ENCODE measurements around the gene FAM20C.

Gene FAM20C

DNA sequence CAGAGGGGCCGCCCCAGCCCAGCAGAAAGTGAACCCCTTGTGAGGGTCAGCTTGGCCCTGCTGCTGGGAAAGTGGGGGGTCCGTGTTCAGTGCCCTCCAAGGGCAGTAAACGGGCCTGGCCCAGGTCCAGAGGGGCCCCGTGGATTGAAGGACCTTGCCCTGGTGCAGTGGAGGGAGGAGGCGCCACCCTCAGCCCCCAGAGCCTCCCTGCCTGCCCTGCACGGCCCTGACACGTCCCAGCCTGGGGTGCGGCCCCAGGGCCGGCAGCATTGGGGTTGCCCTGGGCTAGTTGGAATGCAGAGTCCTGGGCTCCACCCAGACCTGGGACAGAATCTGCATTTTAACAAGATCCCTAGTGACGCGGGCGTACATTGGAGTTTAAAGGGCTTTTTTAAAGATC is 54.8 kb downstream of the FAM20C start:
- Mint-ChIP-seq H3K4me3 (no peak overlapping the region), H3K36me3 (no peaks in the 10 kb centered on the region), H3K27me3 (peaks cover 3% of the 10 kb centered on the region), H3K4me1 (no peaks in the 10 kb centered on the region), H3K9me3 (no peaks in the 10 kb centered on the region), H3K27ac (no peak overlapping the region)
- no peak for ATAC-seq (ENCODE audit: low read depth)
- no peak for DNase-seq (ENCODE audit: low spot score in 2 of 2)

DNA sequence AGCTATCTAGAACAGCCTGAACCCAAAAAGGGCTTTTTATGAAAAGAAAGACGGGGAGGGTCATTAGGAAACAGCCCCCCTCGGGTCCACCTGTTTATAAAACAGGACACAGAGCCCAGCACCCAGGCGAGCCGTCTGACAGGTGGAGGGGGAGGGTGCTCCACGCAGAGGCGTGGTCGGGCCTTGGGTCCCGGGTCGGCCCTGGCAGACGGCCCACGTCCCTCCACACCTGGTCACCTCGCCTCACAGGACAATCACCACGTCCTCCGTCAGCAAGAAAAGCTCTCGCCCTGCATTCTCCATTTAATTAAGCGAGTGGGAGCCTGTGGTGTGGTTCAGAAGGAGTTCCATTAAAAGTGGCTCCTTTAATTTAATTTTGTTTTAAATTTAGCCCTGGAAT is 55.3 kb downstream of the FAM20C start:
- Mint-ChIP-seq H3K36me3 (no peaks in the 10 kb centered on the region), H3K9me3 (no peaks in the 10 kb centered on the region), H3K4me1 (no peaks in the 10 kb centered on the region), H3K27ac (no peak overlapping the region), H3K27me3 (peaks cover 3% of the 10 kb centered on the region), H3K4me3 (no peak overlapping the region)
- ATAC-seq (ENCODE audit: low read depth) (no peak), DNase-seq (ENCODE audit: low spot score in 2 of 2) (no peak)

DNA sequence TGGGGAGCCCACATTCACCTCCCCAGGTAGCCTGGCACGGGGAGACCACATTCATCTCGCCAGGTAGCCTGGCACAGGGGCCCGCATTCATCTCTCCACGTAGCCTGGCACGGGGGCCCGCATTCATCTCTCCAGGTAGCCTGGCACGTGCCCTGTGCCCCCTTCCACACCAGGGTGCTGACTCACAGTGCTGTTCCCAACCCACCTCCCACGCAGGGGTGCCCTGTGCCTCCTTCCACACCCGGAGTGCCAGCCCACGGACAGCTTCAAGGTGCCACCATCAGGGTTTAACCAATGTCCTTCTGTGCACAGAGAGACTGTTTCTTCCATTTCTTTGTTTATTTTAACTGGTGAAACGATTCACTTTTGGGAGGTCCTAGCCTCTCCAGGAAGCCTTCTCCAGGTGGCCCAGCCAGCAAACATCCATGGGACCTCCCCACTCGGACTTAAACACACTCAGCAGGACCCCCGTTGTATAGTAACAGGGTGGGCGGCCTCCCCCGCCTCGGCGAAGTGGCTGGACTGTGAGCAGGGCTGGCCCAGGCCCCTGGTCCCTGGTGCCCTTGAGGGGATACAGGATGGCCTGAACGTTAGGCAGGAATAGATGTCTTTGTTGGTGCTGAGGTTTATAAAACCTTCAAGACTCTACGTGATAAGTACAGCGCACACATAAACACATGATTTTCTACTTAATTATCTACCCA is 56.5 kb downstream of the FAM20C start:
- Mint-ChIP-seq H3K4me1 (no peaks in the 10 kb centered on the region), H3K27me3 (peaks cover 3% of the 10 kb centered on the region), H3K9me3 (no peaks in the 10 kb centered on the region), H3K36me3 (no peaks in the 10 kb centered on the region), H3K4me3 (no peak overlapping the region), H3K27ac (no peak overlapping the region)
- DNase-seq (ENCODE audit: low spot score in 2 of 2) (no peak), ATAC-seq (ENCODE audit: low read depth) (no peak)

DNA sequence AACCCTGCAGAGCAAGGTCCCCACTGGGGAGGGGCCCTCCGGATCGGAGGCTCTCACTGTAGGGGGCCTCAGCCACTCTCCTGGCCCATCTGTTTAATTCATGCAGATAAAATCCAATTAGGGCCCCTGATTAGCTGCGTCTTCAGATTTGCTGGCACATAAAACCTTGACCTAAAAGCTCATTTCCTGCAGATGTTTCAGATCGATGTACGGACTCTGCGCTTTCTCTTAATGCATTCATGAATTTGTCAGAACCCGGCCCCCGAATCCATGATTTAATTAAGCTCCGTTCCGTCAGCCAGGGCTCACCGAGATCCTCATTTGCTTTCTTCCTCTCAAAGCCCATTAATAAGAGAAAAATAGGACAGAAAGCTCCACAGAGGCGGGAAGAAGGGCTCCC is 57.6 kb downstream of the FAM20C start:
- DNase-seq (ENCODE audit: low spot score in 2 of 2) (no peak), ATAC-seq (ENCODE audit: low read depth) (no peak)
- H3K27ac Mint-ChIP-seq = no peak overlapping the region
- H3K9me3 Mint-ChIP-seq = no peaks in the 10 kb centered on the region
- H3K36me3 Mint-ChIP-seq = no peaks in the 10 kb centered on the region
- H3K4me3 Mint-ChIP-seq = no peak overlapping the region
- H3K27me3 Mint-ChIP-seq = peaks cover 3% of the 10 kb centered on the region
- no peaks in the 10 kb centered on the region for H3K4me1 Mint-ChIP-seq

DNA sequence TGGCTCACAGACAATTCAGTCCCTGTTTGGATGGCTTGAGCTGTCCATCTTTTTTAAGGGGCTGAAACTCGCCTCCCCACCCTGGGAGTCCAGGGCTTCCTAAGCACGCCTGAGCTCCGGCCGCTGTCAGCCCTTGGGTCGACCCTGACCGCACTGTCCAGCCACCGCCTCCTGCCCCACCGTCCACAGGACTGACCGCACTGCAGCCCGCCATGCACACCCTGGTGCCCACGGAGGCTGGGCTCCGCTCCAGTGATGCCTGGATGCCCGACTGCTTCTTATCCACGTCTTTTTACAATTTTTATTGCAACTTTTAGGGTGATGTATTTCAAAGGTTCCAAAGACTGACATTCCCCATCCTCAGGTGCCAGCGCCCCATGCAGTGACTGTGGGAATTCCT is 58.2 kb downstream of the FAM20C start:
- peaks cover 3% of the 10 kb centered on the region for H3K27me3 Mint-ChIP-seq
- H3K4me1 Mint-ChIP-seq = no peaks in the 10 kb centered on the region
- DNase-seq (ENCODE audit: low spot score in 2 of 2) (no peak), ATAC-seq (ENCODE audit: low read depth) (no peak)
- no peak overlapping the region for H3K27ac Mint-ChIP-seq
- no peak overlapping the region for H3K4me3 Mint-ChIP-seq
- H3K9me3 Mint-ChIP-seq = no peaks in the 10 kb centered on the region
- H3K36me3 Mint-ChIP-seq = no peaks in the 10 kb centered on the region

DNA sequence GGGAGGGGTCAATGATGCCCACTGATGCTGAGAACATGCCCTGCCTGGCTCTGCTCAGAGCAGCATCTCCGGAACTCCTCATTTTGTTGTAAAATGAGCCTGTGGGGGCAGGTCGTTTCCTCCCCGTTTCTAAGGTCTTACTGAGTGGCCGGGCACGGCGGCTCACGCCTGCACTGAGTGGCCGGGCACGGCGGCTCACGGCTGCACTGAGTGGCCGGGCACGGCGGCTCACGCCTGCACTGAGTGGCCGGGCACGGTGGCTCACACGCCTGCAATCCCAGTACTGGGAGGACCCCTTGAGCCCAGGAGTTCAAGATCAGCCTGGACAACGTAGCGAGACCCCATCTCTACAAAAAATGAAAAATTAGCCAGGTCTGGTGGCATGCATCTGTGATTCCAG is 58.6 kb downstream of the FAM20C start:
- Mint-ChIP-seq H3K4me1 (no peaks in the 10 kb centered on the region), H3K4me3 (no peak overlapping the region), H3K27me3 (peaks cover 3% of the 10 kb centered on the region), H3K9me3 (no peaks in the 10 kb centered on the region), H3K36me3 (no peaks in the 10 kb centered on the region), H3K27ac (no peak overlapping the region)
- no peak for DNase-seq (ENCODE audit: low spot score in 2 of 2)
- ATAC-seq (ENCODE audit: low read depth) = no peak

DNA sequence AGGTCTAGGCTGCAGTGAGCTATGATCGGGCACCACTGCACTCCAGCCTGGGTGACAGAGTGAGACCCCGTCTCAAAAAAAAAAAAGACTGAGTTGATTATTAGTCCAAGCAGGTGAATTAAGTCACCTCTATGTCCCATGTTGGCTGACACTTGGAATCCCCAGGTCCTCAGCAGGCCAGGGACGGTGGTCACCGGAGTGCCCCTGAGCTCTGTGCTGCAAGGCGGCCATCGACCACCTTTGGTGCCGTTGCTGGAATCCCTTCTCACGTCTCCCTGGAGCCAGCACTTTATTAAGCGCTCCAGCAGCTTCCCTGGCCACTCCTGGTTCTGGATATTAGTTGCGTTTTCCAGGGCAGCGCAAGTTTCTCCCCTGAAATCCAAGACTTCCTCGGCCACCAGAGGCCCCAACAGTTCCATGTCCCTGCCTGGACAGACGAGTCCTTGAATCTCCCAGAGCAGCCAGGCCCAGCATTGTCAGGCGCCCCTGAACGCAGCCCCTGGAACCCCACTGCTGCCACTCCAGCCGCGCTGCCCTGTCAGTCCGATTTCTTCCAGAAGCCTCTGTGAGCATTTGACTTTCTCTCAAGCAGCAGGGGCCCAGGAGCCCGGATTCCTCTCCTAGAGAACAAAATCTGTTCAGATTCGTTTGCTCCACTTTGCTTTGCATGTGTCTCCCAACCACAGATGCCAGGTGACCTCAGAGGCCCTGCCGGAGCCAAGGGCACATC is 59.2 kb downstream of the FAM20C start:
- no peaks in the 10 kb centered on the region for H3K4me1 Mint-ChIP-seq
- ATAC-seq (ENCODE audit: low read depth) (no peak), DNase-seq (ENCODE audit: low spot score in 2 of 2) (no peak)
- peaks cover 1% of the 10 kb centered on the region for H3K27me3 Mint-ChIP-seq
- no peak overlapping the region for H3K4me3 Mint-ChIP-seq
- no peaks in the 10 kb centered on the region for H3K36me3 Mint-ChIP-seq
- no peak overlapping the region for H3K27ac Mint-ChIP-seq
- H3K9me3 Mint-ChIP-seq = no peaks in the 10 kb centered on the region

DNA sequence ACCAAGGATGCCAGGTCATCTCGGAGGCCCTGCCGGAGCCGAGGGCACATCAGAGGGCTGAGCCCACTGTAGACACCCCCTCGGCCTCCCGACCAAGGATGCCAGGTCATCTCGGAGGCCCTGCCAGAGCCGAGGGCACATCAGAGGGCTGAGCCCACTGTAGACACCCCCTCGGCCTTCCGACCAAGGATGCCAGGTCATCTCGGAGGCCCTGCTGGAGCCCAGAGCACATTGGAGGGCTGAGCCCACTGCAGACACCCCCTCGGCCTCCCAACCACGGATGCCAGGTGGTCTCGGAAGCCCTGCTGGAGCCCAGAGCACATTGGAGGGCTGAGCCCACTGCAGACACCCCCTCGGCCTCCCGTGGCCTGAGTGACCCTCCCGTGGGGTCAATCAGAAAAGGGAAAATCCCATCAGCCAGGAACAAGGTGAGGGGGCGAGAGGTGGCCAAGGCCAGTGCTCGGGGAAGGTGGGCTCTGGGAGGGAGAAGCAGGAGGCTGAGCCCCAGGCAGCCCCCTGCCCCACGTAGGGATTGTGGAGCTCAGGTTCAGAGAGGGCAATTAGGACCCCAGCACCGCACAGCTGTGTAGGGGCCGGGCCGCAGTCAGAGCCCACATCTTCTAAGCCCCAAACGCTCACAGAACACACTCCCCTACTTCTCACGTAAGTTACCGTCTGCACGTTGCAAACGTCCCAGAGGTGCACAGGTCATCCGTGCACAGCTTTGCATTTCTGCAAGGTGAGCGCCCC is 60.0 kb downstream of the FAM20C start:
- Mint-ChIP-seq H3K27me3 (no peaks in the 10 kb centered on the region), H3K4me1 (no peaks in the 10 kb centered on the region), H3K27ac (no peak overlapping the region), H3K9me3 (no peaks in the 10 kb centered on the region), H3K36me3 (no peaks in the 10 kb centered on the region), H3K4me3 (no peak overlapping the region)
- ATAC-seq (ENCODE audit: low read depth) (no peak), DNase-seq (ENCODE audit: low spot score in 2 of 2) (no peak)

DNA sequence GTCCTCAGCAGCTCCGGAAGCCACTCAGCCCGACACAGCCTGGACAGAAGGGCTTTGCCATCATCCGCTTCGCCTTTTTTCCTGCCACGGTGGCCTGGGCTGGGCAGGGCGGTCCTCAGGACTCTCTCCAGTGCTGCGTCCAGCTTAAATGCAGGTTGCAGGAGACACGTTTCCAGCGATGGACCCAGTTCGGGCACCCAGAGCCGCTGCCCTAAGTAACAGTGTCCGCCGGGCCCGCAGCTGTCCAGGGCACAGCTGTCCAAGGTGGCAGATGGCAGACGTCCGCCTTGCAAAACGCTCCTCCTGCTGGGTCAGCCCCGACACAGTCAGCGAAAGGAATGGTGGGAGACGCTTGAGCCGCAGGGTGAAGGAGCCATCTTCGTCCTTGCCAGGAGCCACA is 60.6 kb downstream of the FAM20C start:
- ATAC-seq (ENCODE audit: low read depth) = no peak
- DNase-seq (ENCODE audit: low spot score in 2 of 2) = no peak
- Mint-ChIP-seq H3K36me3 (no peaks in the 10 kb centered on the region), H3K9me3 (no peaks in the 10 kb centered on the region), H3K4me1 (no peaks in the 10 kb centered on the region), H3K4me3 (no peak overlapping the region), H3K27ac (no peak overlapping the region), H3K27me3 (no peaks in the 10 kb centered on the region)

DNA sequence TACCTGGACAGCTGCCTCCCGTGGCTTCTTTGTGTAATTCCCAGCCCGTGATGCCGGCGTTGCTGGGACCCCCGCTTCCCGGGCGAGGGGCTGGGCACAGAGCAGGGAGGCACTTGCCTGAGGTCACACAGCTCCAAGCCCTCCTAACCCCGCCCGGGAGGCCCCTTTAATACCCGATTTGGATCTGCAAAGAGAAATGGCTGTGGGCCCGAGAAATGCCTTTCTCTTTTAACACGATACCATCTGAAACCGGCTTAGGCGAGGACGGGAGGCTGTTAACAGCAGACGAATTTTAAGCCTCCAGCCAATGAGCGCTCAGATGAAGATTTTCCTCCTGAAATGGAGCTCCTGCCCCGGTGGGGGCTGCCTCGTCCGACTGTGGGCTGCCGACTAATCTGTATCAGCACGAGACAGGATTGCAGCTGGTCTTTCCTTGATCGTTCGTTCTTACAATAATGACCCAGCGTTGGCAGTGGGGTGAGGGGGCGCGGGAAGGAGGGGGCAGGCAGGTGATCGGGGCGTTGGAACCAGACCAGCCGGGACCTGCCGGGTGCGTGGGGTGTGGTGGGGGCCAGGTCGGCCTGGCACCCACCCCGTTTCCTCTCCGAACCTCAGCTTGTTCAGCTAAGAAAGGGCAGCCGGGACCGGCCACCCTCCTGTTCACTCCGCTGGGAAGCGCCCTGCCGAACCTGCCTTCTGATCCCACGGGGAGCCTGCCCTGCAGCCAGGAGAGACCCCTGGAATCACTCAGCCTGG is 61.4 kb downstream of the FAM20C start:
- DNase-seq (ENCODE audit: low spot score in 2 of 2) = no peak
- Mint-ChIP-seq H3K4me3 (no peak overlapping the region), H3K36me3 (no peaks in the 10 kb centered on the region), H3K27me3 (no peaks in the 10 kb centered on the region), H3K27ac (no peak overlapping the region), H3K9me3 (no peaks in the 10 kb centered on the region), H3K4me1 (no peaks in the 10 kb centered on the region)
- ATAC-seq (ENCODE audit: low read depth) = no peak

DNA sequence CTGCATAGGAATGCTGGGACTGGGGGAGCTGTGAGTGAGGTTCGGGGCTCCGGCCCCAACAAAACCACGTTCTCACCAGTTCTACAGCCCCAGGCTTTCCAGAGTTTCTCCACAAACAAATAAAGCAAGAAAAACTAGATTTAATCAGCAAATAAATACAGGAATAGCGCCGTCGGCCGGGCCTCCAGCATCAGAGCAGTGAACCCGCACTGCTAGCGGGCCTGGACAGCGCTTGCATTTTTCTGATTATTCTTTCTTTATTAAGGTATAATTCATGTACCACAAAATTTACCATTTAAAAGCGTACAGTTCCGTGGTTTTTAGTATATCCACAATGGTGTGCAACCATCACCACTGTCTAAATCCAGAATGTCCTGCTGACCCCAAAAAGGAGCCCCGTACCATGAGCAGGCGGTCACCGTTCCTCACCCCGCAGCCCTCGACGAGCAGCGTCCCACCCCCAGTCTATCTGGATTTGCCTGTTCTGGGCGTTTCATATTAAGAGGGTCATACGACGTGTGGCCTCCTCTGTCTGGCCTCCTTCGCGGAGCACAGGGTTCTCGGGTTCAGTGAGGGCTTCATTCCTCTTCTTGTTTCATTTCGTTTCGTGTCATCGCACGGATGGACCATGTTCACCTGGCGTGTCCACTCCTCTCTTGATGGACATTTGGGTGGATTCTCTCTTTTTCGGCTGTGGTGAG is 62.1 kb downstream of the FAM20C start:
- peaks cover 3% of the 10 kb centered on the region for H3K27me3 Mint-ChIP-seq
- no peak for DNase-seq (ENCODE audit: low spot score in 2 of 2)
- no peak for ATAC-seq (ENCODE audit: low read depth)
- H3K4me1 Mint-ChIP-seq = peaks cover 3% of the 10 kb centered on the region
- no peaks in the 10 kb centered on the region for H3K36me3 Mint-ChIP-seq
- no peak overlapping the region for H3K4me3 Mint-ChIP-seq
- H3K27ac Mint-ChIP-seq = no peak overlapping the region
- no peaks in the 10 kb centered on the region for H3K9me3 Mint-ChIP-seq

DNA sequence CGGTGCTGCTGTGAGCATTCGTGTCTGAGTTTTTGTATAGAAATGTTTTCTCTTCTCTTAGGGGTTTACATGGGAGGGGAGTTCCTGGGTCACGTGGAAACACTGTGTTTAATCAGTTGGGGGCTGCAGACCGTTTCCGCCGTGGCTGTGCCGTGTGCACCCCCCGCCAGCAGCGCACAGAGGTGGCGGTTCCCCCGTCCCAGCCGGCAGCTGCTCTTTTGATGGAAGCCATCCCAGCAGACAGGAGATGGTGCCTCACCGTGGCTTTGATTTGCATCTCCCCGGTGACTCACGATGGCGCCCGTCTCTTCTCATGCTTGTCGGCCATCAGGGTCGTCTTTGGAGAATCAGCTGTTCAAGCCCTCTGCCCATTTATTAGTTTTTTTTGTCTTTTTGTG is 62.7 kb downstream of the FAM20C start:
- Mint-ChIP-seq H3K36me3 (no peaks in the 10 kb centered on the region), H3K27me3 (peaks cover 3% of the 10 kb centered on the region), H3K4me3 (no peak overlapping the region), H3K27ac (no peak overlapping the region), H3K9me3 (no peaks in the 10 kb centered on the region), H3K4me1 (peaks cover 3% of the 10 kb centered on the region)
- ATAC-seq (ENCODE audit: low read depth) = no peak
- no peak for DNase-seq (ENCODE audit: low spot score in 2 of 2)

DNA sequence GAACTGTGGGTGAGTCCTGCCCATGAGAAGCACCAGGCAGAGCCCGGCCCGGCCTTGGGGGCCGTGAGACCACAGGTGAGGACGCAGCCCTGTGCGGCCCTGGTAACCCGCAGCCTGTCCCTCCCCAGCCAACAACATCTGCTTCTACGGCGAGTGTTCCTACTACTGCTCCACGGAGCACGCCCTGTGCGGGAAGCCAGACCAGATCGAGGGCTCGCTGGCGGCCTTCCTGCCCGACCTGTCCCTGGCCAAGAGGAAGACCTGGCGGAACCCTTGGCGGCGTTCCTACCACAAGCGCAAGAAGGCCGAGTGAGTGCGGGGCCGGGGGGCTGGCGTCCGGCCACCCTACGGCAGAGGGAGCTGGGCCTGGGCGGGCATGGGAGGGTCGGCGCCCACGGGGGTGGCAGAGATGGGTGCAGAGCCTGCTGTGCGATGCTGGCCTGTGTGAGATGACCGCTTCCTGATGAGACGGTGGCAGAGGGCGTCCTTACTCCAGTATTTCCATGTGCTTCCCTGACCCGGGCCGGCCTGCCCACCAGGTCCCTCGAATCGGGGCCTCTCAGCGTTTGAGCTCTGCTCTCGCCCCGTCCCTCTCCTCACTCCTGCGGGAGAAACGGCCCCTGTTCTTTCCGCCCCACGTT is 63.5 kb downstream of the FAM20C start:
- ATAC-seq (ENCODE audit: low read depth) (no peak), DNase-seq (ENCODE audit: low spot score in 2 of 2) (no peak)
- Mint-ChIP-seq H3K36me3 (no peaks in the 10 kb centered on the region), H3K4me3 (no peak overlapping the region), H3K27me3 (peaks cover 3% of the 10 kb centered on the region), H3K27ac (no peak overlapping the region), H3K9me3 (no peaks in the 10 kb centered on the region), H3K4me1 (peaks cover 3% of the 10 kb centered on the region)
